ENCODE data around the gene DGKI. TPM values are rescaled to one million over a fixed set of nuclear protein-coding genes. Genes with fewer than 3 reads are reported as not detected.

The DGKI gene
- total RNA-seq, 4 donors from 2014 or later: 0.98 to 7.3 (median 2.7) TPM

DNA sequence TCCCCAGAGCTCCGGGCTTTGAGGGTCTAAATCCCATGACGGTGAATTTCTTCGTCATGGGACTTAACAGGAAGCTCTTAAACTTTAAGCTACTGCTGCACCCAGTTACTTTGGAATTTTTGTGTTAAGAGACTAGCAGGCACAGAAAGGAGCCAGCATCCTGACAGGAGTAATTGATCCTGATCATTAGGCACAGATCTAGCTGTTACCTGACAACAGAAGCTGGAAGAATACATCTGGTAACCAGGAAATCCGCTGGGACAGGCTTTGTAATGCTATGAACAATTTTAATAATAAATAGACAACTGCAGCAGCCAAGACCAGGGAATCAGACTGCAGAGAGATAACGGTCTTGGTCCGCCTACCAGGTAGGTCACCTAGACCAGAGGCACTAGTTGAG is 210.9 kb downstream of the DGKI start:
- TF ChIP-seq, protein P1, sequence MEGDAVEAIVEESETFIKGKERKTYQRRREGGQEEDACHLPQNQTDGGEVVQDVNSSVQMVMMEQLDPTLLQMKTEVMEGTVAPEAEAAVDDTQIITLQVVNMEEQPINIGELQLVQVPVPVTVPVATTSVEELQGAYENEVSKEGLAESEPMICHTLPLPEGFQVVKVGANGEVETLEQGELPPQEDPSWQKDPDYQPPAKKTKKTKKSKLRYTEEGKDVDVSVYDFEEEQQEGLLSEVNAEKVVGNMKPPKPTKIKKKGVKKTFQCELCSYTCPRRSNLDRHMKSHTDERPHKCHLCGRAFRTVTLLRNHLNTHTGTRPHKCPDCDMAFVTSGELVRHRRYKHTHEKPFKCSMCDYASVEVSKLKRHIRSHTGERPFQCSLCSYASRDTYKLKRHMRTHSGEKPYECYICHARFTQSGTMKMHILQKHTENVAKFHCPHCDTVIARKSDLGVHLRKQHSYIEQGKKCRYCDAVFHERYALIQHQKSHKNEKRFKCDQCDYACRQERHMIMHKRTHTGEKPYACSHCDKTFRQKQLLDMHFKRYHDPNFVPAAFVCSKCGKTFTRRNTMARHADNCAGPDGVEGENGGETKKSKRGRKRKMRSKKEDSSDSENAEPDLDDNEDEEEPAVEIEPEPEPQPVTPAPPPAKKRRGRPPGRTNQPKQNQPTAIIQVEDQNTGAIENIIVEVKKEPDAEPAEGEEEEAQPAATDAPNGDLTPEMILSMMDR (IDR thresholded peaks at IDR 0.05; ENCODE audit: low read depth): no peak

DNA sequence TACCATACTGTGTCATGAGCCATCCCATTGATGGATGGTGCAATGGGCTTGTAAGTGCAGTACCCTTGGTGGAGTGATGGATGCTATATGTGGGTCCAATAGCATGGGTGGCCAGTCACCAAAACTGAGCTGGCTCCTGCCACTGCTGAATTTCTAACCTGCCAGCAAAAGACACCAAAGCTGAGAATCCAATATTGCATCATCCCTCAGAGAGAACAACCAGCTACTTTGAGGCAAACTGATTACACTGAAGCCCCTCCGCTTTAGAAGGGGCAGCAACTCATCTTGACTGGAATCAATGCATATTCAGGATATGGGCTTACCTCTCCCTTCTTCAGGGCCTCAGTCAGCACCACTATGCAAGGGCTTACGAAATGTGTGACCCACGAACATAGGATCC is 211.6 kb downstream of the DGKI start:
- TF ChIP-seq, protein P1 (IDR thresholded peaks at IDR 0.05; ENCODE audit: low read depth): no peak

DNA sequence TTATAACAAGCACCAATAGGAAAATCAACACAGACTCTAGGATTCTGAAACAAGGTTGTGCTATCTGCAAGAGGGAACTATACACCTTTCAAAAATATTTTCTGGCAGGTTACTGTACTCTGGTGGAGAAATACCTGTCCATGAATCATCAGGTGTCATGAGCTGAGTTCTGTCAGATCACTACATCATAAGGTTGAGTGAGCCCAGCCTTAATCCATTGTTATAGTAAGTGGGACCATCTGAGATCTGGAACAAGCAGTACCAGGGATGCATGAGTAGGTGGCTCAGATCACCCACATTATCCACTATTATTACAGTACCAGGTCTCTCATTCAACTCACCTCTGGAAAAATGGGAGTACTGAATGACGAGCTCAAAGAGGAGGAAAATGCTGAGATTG is 212.4 kb downstream of the DGKI start:
- TF ChIP-seq, protein P1 (IDR thresholded peaks at IDR 0.05; ENCODE audit: low read depth): no peak

DNA sequence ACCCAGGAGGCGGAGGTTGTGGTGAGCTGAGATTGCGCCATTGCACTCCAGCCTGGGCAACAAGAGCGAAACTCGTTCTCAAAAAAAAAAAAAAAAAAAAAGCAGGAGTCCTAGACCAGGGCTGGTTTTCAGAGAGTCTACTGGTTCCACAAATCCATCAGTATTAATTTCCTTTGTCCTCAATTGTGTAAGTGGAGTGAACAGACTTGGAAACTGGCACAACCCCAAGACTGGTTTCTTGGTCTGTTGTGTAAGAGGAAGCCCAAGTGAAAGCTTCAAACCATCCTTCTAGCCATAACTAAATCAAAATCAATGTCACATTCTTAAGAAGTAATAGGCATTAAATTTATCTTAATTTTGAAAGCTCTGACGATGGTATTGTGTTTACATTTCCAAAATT is 213.6 kb downstream of the DGKI start:
- TF ChIP-seq, protein P1 (IDR thresholded peaks at IDR 0.05; ENCODE audit: low read depth): no peak

DNA sequence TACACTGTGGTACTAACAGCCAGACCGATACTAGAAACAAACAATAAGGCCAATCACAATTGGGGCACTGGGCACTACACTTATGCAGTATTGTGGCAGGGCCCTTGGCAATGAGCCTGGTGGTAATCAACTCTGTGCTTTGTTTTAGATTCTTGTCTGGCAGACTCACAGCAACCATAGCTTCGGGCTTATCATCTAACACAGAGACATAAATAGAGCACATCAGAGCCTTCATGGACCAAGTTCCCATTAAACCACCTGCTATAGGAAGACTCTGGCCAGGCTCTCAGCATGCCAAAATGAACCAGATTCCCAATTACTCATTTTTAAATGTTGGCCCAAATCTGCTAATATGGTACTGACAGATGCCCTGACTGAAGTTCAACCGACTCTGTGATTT is 218.6 kb downstream of the DGKI start:
- TF ChIP-seq, protein P1 (IDR thresholded peaks at IDR 0.05; ENCODE audit: low read depth): no peak

DNA sequence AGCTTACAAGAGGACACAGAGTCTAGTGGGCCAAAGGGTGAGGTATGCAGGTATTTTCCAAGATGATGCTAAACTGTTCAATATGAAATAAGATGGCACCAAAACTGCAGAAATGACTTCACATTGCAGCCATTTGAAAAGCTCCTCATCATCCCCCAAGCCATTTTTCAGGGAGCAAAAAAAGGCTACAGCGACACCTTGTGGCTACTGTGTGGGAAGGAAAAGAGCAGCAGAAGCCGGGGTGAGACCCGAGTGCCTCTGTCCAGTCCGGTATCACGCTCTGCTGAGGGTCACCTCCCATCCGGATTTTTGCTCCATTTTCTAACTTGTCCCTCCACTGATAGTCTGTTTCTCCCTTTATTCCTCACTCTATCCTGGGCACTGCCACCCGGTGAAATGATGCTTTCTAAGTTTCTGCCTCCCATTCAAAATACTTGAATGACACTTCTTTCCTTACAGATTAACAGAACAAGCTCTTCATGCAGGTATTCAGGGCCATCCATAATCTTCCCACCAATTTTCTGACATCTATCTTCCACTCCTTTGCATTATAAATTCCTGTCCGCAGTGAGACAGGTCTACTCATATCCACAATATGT is 220.2 kb downstream of the DGKI start:
- TF ChIP-seq, protein P1 (IDR thresholded peaks at IDR 0.05; ENCODE audit: low read depth): no peak

DNA sequence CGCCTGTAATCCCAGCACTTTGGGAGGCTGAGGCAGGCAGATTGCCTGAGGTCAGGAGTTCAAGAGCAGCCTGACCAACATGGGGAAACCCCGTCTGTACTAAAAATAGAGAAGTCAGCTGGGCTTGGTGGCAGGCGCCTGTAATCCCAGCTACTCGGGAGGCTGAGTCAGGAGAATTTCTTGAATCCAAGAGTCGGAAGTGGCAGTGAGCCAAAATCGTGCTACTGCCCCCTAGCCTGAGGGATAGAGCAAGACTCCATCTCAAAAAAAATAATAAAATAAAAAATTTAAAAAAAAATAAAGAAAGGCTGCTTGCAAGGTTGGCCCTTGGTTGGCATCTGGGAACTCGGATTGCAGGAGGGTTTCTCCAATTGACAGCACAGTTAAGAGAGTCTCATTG is 221.6 kb downstream of the DGKI start:
- TF ChIP-seq, protein P1 (IDR thresholded peaks at IDR 0.05; ENCODE audit: low read depth): no peak

Measured in subcutaneous adipose tissue (tissue), 4 donors.